ENCODE data around the gene ALOXE3.

ALOXE3 gene

DNA sequence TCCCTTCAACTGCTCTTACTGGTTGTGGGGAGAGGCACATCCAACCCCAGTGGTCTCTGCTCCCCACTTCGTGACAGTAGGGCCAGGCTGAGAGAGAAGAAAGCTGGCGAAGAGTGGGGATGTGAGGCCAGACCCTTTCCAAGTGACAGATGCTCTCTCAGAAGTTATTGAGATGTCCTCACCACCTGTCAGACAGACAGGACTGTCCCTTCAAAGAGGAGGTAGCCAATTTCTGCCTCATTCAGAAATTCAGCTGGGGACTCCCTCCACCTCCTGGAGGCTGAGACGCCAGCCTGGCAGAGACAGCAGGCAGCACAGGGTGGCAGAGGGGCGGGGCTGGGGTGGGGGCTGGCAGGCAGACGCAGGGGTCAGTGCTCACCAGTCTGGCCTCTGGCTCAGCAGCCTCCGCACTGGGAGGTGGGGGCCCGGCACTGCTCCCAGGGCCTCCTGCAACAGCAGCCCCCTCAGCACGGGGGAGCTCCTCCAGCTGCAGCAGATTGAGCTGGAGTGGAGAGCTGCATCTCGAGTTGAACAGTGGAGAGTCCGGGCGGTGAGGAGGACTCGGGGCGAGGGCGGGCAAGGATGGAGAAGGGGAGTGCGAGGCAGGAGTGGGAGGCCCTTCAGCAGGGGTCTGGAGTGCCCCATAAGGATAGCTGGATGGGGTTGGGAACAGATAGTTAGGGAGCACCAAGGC, 24.7 kb upstream of the ALOXE3 start:
- in situ Hi-C loops (cut with MboI; ENCODE audit: low sequenced_read_pairs), result no loop called here

DNA sequence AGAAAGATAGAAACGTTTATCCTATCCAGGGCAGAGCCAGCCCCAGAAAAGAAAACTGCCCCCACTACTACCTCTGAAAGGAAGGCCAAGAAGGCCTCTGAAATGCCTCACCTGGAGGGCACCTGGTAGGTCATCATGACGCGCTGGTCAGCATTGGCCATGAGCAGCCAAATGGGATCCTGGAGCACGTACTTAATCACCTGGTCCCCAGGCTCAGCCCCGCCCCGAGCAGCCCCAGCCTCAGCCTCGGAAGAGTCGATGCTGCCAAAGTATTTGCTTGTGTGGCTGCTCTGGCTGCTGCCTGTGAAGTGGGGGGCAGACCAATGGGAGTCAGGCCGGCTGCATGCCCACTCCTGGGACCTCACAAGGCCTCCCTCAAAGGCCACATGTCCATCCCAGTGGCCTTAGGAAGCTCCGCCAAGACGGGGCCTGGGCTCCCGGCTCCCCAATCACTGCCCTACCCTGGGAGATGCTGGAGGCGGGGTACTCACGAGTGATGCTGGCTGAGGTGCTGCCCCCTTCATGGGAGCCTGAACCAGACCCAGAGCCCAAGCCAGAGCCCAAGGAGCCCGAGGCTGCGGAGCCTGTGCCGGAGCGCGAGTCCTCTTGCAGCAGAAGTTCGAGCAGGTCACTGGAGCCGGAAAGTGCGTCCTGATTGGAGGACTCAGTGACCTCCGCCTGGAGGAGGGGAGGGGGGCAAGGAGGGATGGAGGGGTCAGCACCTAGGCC, 24.0 kb upstream of the ALOXE3 start:
- in situ Hi-C loops (cut with MboI; ENCODE audit: low sequenced_read_pairs), result no loop called here

DNA sequence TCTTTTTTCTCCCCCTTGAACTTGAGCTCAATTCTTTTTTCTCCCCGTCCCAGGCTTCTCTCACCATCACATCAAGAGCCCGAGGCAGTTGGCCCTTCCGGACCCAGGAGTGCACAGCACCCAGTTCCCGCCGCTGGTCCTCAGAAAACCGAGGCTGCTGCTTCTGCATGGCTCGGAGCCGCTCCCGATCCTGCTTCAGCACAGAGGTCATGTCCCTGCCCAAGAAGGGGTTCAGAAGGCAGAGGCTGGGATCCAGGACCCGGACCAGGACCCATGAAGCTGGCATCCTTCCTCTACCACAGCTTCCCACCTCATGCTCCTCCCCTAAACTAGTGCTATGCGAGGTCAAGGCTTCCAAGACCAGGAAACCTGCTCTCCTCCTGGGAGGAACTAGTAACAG, 23.4 kb upstream of the ALOXE3 start:
- in situ Hi-C loops (cut with MboI; ENCODE audit: low sequenced_read_pairs), result no loop called here

DNA sequence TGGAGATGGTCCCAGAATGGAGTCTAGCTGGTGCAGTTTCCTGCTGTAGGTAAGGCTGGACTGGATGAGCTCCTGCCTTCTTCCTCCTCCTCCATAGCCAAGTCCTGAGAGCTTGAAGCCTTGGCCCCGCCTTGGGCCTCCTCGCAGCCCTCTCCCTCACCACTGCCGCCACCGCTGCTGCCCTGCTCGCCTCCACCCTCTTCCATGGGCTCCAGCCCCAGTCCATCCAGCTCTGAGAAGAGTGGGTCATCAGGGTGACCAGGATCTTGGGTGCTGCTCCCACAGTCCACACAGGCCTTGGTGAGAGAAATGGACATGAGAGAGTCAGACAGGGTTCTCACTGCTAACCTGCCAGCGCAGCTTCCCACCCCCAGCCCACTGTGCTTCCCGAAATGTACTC, 22.7 kb upstream of the ALOXE3 start:
- in situ Hi-C loops (cut with MboI; ENCODE audit: low sequenced_read_pairs), result no loop called here

DNA sequence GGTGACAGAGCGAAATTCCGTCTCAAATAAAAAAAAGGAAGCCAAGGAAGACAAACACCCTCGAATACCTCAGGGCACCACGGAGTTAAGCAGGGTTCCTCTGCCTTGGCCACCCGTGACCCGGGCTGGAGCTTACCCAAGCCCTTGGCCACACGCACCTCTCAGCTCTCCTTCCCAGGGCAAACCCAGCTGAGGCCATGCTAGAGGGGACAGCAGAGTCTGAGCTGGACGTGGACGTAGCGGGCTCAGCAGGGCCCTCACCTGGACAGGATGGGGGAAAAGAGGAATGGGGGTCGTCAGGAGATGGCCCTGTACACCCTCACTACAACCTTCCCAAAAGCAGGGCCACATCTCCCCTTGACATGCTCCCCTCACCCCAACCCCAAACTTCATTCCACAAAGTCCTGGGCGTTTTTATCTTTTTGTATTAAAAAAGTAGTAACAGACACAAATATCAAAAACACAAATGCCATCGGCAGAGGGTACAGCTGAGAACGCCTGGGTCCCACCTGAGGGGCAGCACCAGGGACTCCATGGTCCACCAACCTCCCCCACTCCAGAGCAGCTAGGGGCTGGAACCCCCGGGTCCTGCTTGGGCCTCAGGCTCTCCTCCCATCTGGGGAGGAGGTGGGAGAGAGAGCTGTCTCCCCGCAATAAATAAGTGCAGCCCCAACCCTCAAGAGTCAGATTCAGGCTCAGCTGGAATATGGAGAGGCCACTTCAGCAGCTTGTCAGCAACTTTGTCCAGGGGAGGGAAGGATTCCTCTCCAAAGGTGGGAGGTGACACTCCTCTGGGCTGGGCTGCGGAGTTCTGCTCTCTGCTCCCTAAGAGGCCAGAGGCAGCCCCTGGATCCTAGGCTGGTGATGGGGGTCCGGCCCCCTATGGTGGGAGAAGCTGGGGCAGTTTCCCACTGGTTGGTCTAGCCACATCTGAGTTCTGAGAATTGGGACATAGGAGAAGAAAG, 22.0 kb upstream of the ALOXE3 start:
- in situ Hi-C loops (cut with MboI; ENCODE audit: low sequenced_read_pairs), result no loop called here

DNA sequence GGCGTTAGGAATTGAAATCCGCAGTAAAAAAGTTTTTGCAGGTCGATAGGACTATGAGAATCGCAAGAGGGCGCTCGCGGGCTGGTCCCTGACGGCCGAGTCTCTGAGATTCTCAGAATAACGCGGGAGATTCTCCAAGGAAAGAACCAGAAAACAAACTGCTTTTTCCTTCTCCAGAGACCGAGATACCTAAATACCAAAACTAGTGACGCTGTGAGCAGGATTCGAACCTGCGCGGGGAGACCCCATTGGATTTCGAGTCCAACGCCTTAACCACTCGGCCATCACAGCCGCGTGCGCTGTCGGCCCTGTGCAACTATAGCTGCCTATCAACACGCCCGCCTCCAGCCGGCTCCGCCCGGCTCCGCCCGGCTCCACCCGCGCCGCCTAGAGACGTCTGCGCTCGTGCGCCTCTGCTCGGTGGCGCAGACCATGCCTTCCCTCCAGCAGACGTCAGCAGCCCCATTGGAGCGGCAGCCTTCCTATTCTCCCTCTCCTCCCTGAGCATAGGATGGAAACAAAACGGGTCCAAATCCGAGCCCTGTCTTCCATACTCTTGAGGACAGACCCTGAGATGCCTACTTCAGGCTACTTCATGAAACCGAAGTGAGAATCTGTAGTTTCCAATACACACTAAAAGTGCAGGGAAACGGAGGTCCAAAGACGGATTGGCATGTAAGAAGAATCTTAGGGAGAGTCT, 20.5 kb upstream of the ALOXE3 start:
- in situ Hi-C loops (cut with MboI; ENCODE audit: low sequenced_read_pairs), result no loop called here

DNA sequence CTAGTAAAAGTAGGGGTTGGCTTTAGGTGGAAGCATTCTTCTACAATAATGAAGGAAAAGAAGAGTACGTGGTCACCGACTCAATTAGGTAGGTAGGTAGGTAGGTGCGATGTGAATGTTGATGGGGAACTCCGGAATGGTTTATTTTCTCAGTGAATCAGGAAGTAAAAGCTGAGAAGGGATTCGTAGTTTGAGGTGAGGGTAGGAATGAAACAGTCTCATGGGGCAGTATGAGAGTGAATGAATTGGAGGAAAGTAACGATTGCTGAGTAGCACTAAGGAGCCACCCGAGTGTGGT, 20.0 kb upstream of the ALOXE3 start:
- in situ Hi-C loops (cut with MboI; ENCODE audit: low sequenced_read_pairs), result no loop called here

DNA sequence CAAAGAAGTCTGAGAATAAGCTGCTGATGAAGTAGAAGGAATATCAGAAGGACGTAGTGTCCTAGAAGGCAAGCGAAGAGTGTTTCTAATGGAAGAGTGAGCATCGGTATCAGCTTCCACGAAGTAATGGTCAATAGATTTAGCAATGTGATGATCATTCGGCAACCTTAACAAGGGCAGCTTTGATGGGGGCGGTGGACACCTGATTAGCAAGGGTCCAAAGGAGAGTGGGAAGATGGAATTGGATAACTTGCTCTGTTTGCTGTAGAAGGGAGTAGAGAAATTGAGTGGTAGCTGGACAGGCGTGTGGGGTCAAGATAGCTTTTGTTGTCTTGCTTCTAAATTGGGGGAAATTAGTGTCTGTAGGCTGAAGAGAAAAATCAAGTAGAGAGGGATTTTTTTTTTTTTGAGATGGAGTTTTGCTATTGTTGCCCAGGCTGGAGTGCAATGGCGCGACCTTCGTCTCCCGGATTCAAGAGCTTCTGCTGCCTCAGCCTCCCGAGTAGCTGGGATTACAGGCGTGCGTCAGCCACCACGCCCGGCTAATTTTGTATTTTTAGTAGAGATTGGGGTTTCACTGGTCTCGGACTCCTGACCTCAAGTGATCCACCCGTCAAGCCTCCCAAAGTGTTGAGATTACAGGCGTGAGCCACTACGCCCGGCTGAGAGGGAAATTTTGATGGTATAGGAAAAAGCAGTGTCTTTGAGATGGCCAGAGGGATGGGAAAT, 19.5 kb upstream of the ALOXE3 start:
- in situ Hi-C loops (cut with MboI; ENCODE audit: low sequenced_read_pairs), result no loop called here

DNA sequence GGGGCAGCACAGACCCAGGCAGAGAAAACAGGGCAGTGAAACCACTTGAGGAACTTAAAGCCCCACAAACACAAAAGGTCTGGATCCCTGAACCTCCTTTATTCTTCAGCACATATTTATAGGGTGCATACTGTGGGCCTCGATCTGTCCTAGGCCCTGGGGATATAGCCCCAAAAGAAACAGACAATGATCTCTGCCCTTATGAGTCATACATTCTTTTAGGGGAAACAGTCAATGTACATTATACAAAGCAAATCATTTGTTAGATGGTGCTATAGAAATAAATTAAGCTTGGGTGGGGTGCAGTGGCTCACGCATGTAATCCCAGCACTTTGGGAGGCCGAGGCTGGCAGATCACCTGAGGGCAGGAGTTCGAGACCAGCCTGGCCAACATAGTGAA, 15.6 kb upstream of the ALOXE3 start:
- in situ Hi-C loops (cut with MboI; ENCODE audit: low sequenced_read_pairs), result no loop called here

DNA sequence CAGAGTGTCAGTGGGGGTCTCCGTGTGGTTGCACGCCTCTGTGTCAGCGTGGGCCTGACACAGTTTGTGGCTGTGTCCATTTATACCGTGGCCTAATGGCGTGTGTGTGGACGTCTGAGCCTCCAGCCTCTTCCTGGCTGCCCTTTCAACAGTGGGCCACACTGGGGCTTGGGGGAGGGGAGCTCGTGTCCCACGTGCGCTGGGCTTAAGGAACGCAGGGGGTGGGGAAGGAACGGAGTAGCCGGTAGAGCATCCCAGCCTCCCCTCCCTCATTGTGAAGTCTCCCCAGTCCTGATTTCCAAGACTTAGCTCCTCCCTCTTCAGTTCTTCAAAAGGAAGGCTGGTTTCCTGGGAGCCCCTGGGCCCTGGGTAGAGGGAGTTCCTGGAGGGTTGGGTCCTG, 15.1 kb upstream of the ALOXE3 start:
- in situ Hi-C loops (cut with MboI; ENCODE audit: low sequenced_read_pairs), result no loop called here

DNA sequence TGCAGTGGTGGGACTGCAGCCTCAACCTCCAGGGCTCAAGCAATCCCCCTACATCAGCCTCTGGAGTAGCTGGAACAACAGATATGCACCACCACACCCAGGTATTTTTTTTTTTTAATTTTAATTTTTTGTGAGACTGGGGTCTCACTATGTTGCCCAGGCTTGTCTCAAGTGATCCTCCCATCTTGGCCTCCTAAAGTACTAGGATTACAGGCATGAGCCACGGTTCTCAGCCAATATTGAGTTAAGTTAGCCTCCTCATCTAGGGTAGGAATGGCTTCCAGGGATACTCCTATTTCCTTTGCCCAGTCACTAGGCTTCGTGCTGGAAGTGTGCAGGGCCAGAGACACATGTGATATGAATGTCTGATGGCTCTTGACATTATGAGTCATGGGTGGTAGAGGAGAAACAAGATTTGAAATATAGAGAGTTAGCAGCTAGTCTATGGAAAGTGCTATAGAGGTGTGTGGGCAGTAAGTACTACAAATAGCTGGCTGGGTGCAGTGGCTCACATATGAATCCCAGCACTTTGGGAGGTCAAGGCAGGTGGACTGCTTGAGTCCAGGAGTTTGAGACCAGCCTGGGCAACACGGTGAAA, 13.6 kb upstream of the ALOXE3 start:
- in situ Hi-C loops (cut with MboI; ENCODE audit: low sequenced_read_pairs), result no loop called here

DNA sequence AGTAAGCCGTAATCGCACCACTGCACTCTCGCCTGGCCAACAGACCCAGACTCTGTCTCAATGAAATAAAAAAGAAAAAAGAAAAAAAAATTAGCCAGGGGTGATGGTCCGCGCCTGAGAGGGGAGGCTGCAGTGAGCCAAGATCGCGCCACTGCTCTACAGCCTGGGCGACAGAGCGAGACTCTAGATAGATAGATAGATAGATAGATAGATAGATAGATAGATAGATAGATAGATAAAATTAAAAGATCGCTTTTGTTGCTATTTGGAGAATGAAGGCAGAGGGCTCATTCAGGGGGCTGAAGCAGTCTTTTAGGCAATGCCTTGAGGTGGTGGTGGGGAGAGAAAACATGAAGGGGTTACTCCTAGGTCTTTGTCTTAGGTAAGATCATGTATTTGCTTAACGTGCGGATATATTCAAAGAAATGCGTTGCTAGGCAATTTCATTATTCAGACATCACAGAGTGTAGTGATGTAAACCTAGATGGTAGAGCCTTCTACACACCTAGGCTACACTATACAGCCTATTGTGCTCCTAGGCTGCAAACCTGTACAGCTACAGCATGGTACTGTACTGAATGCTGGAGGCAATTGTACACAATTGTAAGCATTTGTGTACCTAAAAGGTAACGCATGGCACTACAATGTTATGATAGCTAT, 9.9 kb upstream of the ALOXE3 start:
- in situ Hi-C loops (cut with MboI; ENCODE audit: low sequenced_read_pairs), result no loop called here

DNA sequence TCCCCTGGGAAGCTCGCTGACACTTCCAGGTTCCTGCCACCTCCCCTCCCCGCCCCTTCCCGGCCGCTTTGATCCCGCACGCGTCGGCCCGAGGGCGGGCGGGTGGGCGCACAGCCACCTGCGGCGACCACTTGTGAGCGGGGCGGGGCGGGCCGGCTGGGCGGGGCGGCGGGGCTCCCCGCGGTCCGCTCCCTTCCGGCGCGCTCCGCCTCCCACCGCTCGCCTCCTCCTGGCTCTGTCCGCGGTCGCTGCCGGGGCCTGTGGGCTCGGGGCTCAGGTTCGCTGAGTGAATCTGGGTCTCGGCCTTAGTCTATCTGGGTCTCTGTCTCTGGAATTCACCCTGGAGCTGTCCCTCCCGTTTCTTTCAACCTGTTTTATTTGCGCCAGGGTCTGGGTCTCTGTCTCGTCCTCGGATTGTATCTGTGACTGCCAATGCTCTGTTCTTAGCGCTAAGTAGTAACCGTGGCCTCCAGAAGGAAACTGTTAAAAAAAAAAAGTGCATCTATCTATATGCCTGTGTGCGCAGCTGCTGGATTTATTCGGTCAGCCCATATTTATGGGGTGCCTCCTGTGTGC, 8.3 kb upstream of the ALOXE3 start:
- in situ Hi-C loops (cut with MboI; ENCODE audit: low sequenced_read_pairs), result no loop called here

DNA sequence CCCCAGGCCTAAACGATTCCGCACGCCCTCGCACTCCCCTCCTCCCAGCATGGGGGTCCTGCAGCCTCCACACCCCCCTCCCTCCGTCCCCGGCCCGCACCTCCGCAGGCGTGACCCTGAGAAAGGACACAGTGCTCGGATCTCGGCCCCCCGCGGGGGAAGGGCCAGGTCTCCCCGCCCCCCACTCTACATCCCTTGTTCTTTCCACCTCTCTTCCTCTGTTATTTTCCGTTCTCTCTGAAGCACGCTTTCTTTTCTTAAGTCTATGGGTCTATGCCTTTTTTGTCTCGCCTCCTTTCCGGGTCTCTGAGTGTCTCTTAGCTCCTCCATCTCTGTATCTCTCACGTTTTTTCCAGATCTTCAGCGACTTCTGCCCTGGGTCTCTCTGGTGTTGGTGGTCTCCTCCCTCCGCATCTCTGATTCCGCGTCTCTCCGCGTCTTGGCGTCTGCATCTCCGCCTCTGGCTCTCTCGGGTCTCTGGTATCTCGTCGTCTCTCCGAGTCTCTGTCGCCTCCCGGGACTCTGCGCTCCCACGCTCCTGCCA, 7.7 kb upstream of the ALOXE3 start:
- in situ Hi-C loops (cut with MboI; ENCODE audit: low sequenced_read_pairs), result no loop called here

DNA sequence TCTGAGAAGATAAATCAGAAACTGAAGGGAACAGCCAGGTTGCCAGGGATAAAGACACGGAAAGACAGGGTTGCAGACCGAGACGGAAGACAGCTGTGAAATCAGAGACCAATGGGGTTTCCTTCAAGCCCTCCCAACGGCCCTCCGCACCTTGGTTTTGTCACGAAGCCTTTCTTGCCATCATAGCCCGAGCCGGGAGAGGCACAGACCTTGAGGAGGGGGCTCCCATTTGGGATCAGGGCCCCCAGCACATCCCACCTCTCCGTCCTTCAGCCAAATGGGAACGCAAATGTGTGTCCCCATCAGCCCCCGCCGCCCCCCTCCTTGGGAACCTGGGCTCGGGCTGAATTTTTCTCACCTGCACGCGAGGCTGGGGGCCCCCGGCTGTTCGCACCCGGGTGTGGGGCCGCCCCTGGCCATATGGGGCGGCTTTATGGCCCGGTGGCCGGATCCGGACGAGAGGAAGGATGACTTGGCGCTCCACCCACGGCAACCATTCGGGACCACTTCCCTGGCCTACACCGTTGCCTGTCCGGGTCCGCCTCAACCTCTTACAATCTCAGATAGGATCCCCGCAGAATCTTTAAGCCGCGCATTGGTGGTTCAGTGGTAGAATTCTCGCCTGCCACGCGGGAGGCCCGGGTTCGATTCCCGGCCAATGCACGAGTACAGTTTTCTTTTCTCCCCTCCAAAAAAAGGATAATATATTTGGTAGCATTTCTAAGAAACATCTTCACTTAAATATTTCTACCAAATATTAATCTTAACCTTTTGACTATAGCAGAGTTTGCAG, 7.0 kb upstream of the ALOXE3 start:
- in situ Hi-C loops (cut with MboI; ENCODE audit: low sequenced_read_pairs), result no loop called here

DNA sequence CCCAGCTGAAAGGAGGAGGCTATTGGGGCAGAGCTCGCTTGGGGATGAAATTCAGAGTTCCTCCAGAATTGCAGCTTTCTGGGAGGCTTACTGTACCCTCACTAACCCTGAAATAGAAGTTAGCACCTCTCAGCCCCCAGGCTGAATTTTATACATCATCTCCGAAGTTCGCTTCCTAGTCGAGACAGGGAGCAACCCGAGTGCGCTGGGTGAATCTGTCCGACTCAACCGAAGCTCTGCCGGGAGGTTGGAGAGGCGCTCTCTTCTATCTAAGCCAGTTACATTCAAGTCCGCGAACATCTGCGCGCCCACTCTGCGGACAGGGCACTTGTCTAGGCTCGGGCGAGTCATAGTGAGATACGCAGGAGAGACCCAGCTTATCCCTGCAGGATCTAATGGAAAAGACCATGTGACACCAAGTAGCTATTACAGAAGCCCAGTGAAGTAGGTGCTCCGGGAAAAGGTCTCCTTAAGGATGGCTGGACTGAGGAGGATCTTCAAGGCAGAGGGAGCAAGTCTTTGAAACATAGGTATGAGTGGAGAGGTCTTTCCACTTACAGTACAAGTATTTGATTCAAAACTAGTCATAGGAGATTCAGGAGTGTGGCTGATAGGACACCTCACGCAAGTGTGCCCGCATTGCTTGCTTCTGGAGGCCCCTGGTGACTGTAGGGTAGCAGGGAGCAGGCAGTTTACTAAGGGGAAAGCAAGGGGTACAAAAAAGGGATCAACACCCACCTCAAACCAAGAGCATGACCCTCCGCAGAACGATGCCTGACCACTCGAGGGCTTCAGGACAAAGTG, 6.2 kb upstream of the ALOXE3 start:
- in situ Hi-C loops (cut with MboI; ENCODE audit: low sequenced_read_pairs), result no loop called here

DNA sequence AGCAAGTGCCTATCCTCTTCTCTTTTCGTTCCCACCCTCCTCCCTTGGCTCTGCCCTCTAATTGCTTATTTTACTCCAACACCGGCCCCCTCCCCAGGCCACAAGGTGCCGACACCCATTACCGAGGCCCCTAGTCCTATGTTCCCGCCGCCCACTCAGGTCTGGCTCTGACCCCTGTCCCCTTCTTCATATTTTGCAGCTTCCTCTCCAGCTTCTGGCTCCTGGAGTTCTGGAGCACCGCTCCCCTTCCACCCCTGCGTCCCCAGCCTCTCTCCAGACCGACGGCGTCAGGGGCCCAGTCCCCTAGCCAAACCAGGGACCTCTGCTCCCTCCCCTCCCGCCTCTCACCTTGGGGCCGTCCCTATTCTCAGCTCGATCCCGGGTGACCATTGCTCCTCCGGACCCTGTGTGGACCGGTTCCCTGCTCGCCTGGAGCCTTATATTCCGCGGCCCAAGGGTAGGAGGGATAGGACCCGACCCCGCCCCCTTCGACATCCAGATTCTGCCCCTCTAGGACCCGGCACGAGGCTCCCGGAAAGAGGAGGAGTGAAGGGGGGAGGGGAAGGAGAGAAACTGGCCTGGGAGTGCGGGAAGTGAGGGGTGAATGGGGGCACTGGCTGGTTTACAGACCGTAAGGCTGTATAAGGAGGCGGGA, 5.5 kb upstream of the ALOXE3 start, which contains the start of gene HES7:
TSS of gene HES7 (minus strand) at position 412 of the 655 bp plus-strand sequence. CDS start at position 390, 22 bp downstream.
- in situ Hi-C loops (cut with MboI; ENCODE audit: low sequenced_read_pairs), result no loop called here

Data from HL-60/S4 treated with phorbol 12-myristate 13-acetate at 8.2 ng/mL for 4 days and 3 days (cell line).